HEK293T (cell line): ENCODE measurements around the gene LRRC27.

ENCODE experiments used
- FOXK2 ChIP-seq: fragments of 450-650 bp; IDR thresholded peaks from 2 replicates; pipeline ENCODE4 v1.6.1; 2016; ENCODE audit warnings: mild to moderate bottlenecking
- FOXM1 ChIP-seq: fragments of 450-650 bp; IDR thresholded peaks from 2 replicates; pipeline ENCODE4 v1.6.1; 2017; ENCODE audit warnings: mild to moderate bottlenecking, borderline replicate concordance
- SUZ12 ChIP-seq: fragments of 450-650 bp; IDR thresholded peaks from 2 replicates; pipeline ENCODE4 v1.6.1; 2016; ENCODE audit warnings: mild to moderate bottlenecking

- TF ChIP-seq SUZ12 (no peak), FOXM1 (no peak), FOXK2 (no peak)
These were observed 77.1 kb downstream of the LRRC27 start for GRCh38 chr10:132408823-132409666.
